ENCODE measurements around the gene DPP6. TPM values are rescaled to one million over a fixed set of nuclear protein-coding genes. Genes with fewer than 3 reads are reported as not detected.

Gene DPP6
- not detected in 2 replicates for total RNA-seq

GRCh38 chr7:154051643-154052529 is at the start of gene DPP6:
Gene DPP6 (plus strand): TSS chr7:154052398.

Measured in smooth muscle cell of bladder (primary cell).